ENCODE data around the gene PDK4. TPM values are rescaled to one million over a fixed set of nuclear protein-coding genes. Genes with fewer than 3 reads are reported as not detected.

The PDK4 gene
- total and polyA plus RNA-seq, 3 experiments from 2014 or later: 0.74 to 1.2 TPM; not detected in 1

DNA sequence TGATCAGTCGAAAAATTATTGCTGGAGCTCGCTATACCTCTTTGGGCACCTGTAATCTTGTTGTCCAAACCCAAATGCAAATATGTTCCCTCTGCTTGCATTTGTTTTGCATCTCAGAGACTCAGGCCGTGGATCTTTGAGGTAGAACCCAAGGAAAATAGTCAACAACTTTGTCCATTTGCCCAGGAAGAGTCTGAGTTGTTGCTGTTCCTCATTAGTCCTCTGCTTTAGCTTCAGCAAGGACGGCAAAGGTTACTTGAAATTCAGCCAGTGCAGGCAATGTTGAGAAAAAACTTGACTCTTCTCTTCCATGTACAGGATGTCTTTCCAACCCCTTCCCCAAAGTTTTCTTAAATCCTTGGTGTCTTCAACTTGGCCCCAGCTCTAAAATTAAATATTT lies 45.8 kb downstream of the PDK4 start:
- no peaks in the 10 kb centered on the region for H3K4me1 ChIP-seq (ENCODE audit: insufficient read depth, low read length)
- DNase-seq: no peak
- CTCF ChIA-PET: no interaction called here
- POLR2A ChIA-PET: no interaction called here
- peaks cover 0 to under 1% (median 0%) of the 10 kb centered on the region in 5 donors for H3K9me3 Mint-ChIP-seq
- no peak overlapping the region for H3K27ac ChIP-seq (ENCODE audit: low read depth, low read length)
- no peak overlapping the region for H3K4me3 ChIP-seq (ENCODE audit: low read length)
- no peaks in the 10 kb centered on the region for H3K9me3 ChIP-seq (ENCODE audit: low read length)
- H3K27me3 ChIP-seq (ENCODE audit: insufficient read depth, low read length, poor library complexity, severe bottlenecking): no peaks in the 10 kb centered on the region
- H3K36me3 ChIP-seq (ENCODE audit: insufficient read depth, low read length): no peaks in the 10 kb centered on the region
- H3K27me3 Mint-ChIP-seq: peaks cover 4 to 11% of the 10 kb centered on the region in 2 donors
- no peaks in the 10 kb centered on the region for H3K4me1 Mint-ChIP-seq
- no peak overlapping the region for H3K4me3 Mint-ChIP-seq
- no peak overlapping the region for H3K27ac Mint-ChIP-seq
- no peaks in the 10 kb centered on the region for H3K36me3 Mint-ChIP-seq

DNA sequence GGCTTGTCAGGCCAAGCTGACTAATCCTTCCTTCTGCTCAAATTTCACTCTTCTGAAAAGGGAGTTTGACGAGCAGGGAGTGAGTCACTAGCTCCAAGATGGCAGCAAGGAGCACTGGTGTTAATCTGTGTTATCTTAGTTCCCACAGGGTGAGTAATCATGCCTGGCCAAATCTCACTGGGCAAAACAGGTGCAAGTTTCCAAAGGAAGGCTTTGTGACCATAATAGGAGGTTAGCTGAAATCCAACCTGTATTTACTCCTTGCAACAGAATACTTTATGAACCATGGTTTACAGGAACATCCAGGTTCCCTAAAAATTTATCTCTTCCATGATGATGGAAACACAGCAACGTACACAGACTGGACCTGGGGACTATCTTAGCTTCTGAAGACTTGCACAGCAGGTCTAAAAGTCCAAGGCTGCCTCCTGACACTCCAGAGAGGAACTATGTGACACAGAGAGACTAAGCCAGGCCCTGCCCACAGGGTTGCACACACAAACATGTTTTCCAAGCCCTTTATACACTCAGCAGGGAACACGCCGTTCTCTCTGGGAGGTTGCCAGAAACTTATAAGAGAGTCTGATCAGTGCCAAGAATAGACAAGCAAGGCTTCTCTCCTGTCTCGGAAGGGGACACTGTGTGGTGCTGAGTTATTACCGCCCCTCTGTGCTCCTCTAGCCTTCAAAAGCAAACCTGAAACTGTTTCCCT lies 46.3 kb downstream of the PDK4 start:
- Histone ChIP-seq H3K4me1 (ENCODE audit: insufficient read depth, low read length) (no peaks in the 10 kb centered on the region), H3K27me3 (ENCODE audit: insufficient read depth, low read length, poor library complexity, severe bottlenecking) (no peaks in the 10 kb centered on the region), H3K9me3 (ENCODE audit: low read length) (no peaks in the 10 kb centered on the region), H3K27ac (ENCODE audit: low read depth, low read length) (no peak overlapping the region), H3K4me3 (ENCODE audit: low read length) (no peak overlapping the region), H3K36me3 (ENCODE audit: insufficient read depth, low read length) (no peaks in the 10 kb centered on the region)
- ChIA-PET CTCF (no interaction called here), POLR2A (no interaction called here)
- no peak overlapping the region for H3K27ac Mint-ChIP-seq
- H3K27me3 Mint-ChIP-seq: peaks cover 4 to 11% of the 10 kb centered on the region in 2 donors
- H3K36me3 Mint-ChIP-seq: no peaks in the 10 kb centered on the region
- H3K4me1 Mint-ChIP-seq: no peaks in the 10 kb centered on the region
- no peak for DNase-seq
- no peak overlapping the region for H3K4me3 Mint-ChIP-seq
- peaks cover 0 to 3% (median 0%) of the 10 kb centered on the region in 5 donors for H3K9me3 Mint-ChIP-seq

DNA sequence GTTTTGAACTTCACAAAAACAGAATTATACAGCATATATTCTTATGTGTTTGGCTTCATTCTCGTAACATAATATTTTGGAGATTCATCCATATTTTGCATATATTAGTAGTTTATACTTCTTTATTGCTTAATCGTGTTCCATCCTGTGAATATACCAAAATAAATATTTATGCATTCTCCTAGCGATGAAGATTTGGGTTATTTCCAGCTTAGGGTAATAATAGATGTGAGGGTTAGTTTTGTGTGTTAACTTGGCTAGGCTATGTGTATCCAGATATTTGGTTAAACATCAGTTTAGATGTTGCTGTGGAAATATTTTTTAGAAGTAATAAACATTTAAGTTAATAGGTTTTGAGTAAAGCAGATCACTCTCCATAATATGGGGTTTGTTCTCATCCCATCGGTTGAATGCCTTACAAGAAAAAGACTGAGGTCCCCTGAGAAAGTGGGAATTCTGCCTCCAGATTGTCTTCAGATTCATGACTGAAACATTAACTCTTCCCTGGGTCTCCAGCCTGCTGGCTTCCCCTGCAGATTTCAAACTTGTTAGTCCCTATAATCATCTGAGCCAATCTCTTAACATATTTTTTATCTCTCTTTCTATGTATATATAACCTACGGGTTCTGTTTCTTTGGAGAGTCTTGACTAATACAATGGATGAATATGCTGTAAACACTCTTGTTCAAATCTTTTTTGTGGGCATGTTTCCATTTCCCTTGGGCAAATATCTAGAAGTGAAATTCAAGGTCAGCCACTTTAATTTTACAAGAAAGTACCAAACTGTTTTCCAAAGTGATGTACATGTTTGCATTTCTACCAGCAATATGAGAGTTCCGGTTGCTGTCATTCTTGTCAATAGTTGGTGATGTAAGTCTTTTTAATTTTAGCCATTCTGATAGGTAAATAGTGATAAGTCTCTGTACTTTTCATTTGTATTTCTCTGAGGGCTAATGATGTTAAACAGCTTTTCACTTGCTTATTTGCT lies 48.7 kb downstream of the PDK4 start:
- H3K36me3 ChIP-seq (ENCODE audit: insufficient read depth, low read length): no peaks in the 10 kb centered on the region
- H3K4me1 ChIP-seq (ENCODE audit: insufficient read depth, low read length): no peaks in the 10 kb centered on the region
- ChIA-PET CTCF (no interaction called here), POLR2A (no interaction called here)
- Mint-ChIP-seq H3K27me3 (peaks cover 4 to 7% of the 10 kb centered on the region in 2 donors), H3K36me3 (no peaks in the 10 kb centered on the region), H3K9me3 (peaks cover 0 to 3% (median 0%) of the 10 kb centered on the region in 5 donors), H3K27ac (no peak overlapping the region), H3K4me1 (no peaks in the 10 kb centered on the region), H3K4me3 (no peak overlapping the region)
- H3K27ac ChIP-seq (ENCODE audit: low read depth, low read length): no peak overlapping the region
- no peaks in the 10 kb centered on the region for H3K9me3 ChIP-seq (ENCODE audit: low read length)
- no peak for DNase-seq
- no peaks in the 10 kb centered on the region for H3K27me3 ChIP-seq (ENCODE audit: insufficient read depth, low read length, poor library complexity, severe bottlenecking)
- H3K4me3 ChIP-seq (ENCODE audit: low read length): no peak overlapping the region

DNA sequence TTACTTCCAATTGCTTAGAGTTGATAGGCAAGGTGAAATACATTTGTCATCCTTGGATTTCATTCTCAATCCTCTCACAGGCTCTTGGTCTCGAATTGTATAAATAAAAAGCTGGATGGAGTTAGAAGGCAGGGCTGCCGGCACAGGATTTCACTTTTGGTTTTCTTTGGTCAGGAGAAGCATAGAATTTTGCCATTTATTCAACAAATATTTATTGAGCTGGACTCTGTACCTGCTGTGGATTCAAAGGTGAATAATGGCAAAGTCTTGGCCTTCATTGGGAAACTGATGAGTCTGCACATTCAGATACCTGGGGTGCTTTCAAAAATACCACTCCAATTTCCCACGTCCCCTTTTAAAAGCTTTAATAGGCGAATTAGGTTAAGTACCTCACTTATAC lies 49.7 kb downstream of the PDK4 start:
- ChIA-PET POLR2A (no interaction called here), CTCF (no interaction called here)
- no peak overlapping the region for H3K27ac ChIP-seq (ENCODE audit: low read depth, low read length)
- no peak overlapping the region for H3K4me3 ChIP-seq (ENCODE audit: low read length)
- Mint-ChIP-seq H3K4me1 (no peaks in the 10 kb centered on the region), H3K9me3 (peaks cover 0 to 3% (median 0%) of the 10 kb centered on the region in 5 donors), H3K27me3 (peaks cover 4% of the 10 kb centered on the region in 2 donors), H3K36me3 (no peaks in the 10 kb centered on the region), H3K27ac (no peak overlapping the region), H3K4me3 (no peak overlapping the region)
- no peaks in the 10 kb centered on the region for H3K9me3 ChIP-seq (ENCODE audit: low read length)
- no peak for DNase-seq
- H3K27me3 ChIP-seq (ENCODE audit: insufficient read depth, low read length, poor library complexity, severe bottlenecking): no peaks in the 10 kb centered on the region
- H3K36me3 ChIP-seq (ENCODE audit: insufficient read depth, low read length): no peaks in the 10 kb centered on the region
- H3K4me1 ChIP-seq (ENCODE audit: insufficient read depth, low read length): no peaks in the 10 kb centered on the region

DNA sequence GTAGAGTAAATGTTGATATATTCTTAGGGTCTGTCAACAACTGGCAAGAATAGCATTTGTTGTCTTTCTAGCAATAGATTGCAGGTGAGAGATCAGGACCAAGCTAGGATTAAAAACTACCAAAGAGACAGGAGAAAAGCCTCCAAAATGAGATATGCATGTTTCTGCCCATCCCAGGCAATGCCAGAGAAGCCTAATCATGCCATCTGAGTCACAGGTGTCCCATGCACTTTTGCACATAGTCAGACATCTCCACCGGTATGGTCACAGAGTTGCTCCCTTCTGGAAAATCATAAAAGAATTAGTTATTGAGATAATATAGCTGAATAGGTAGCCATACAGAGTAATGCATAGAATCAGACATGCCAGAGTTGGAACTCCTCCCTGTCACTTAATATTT lies 50.6 kb downstream of the PDK4 start:
- no peaks in the 10 kb centered on the region for H3K27me3 ChIP-seq (ENCODE audit: insufficient read depth, low read length, poor library complexity, severe bottlenecking)
- H3K27ac Mint-ChIP-seq: no peak overlapping the region
- CTCF ChIA-PET: no interaction called here
- no peak for DNase-seq
- H3K9me3 Mint-ChIP-seq: peaks cover 0 to 3% (median 0%) of the 10 kb centered on the region in 5 donors
- H3K9me3 ChIP-seq (ENCODE audit: low read length): no peaks in the 10 kb centered on the region
- no peaks in the 10 kb centered on the region for H3K4me1 ChIP-seq (ENCODE audit: insufficient read depth, low read length)
- no peaks in the 10 kb centered on the region for H3K4me1 Mint-ChIP-seq
- H3K27me3 Mint-ChIP-seq: no peaks in the 10 kb centered on the region
- H3K36me3 ChIP-seq (ENCODE audit: insufficient read depth, low read length): no peaks in the 10 kb centered on the region
- no peak overlapping the region for H3K27ac ChIP-seq (ENCODE audit: low read depth, low read length)
- POLR2A ChIA-PET: no interaction called here
- H3K4me3 ChIP-seq (ENCODE audit: low read length): no peak overlapping the region
- H3K4me3 Mint-ChIP-seq: no peak overlapping the region
- H3K36me3 Mint-ChIP-seq: no peaks in the 10 kb centered on the region

DNA sequence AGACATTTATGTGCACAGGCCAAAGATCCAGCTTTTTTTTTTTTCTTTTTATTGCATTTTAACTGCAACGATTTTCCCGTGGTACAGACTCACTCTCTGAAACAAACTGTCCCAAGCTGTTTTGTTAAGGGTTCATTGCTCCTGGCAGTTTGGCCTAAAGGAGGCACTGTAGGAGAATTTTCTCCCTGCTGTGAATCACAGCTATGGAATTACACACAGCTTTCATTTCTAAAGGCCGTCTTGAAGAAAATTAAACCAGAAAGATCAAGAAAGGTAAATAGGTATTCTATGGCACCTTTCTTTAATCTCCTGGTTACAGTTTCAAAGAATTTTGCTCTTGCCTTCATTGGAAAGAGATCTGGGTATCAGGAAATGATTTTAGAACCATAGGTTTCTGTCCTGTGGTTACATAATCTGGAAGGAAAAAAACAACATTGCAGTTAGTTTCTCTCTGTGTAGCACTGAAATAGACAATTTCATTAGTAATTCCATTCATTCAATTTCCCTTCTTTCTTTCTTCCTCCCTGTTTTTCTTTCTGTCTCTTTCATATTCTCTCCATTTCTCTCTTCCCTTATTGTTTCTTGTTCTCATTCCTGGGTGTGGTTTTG lies 51.2 kb downstream of the PDK4 start:
- no peaks in the 10 kb centered on the region for H3K36me3 ChIP-seq (ENCODE audit: insufficient read depth, low read length)
- no peak for DNase-seq
- H3K27ac Mint-ChIP-seq: no peak overlapping the region
- no peaks in the 10 kb centered on the region for H3K4me1 Mint-ChIP-seq
- POLR2A ChIA-PET: no interaction called here
- no peaks in the 10 kb centered on the region for H3K4me1 ChIP-seq (ENCODE audit: insufficient read depth, low read length)
- H3K9me3 Mint-ChIP-seq: peaks cover 0 to 3% (median 0%) of the 10 kb centered on the region in 5 donors
- no peak overlapping the region for H3K4me3 ChIP-seq (ENCODE audit: low read length)
- H3K9me3 ChIP-seq (ENCODE audit: low read length): no peaks in the 10 kb centered on the region
- CTCF ChIA-PET: no interaction called here
- no peak overlapping the region for H3K27ac ChIP-seq (ENCODE audit: low read depth, low read length)
- H3K36me3 Mint-ChIP-seq: no peaks in the 10 kb centered on the region
- H3K4me3 Mint-ChIP-seq: no peak overlapping the region
- H3K27me3 ChIP-seq (ENCODE audit: insufficient read depth, low read length, poor library complexity, severe bottlenecking): no peaks in the 10 kb centered on the region
- H3K27me3 Mint-ChIP-seq: no peaks in the 10 kb centered on the region

DNA sequence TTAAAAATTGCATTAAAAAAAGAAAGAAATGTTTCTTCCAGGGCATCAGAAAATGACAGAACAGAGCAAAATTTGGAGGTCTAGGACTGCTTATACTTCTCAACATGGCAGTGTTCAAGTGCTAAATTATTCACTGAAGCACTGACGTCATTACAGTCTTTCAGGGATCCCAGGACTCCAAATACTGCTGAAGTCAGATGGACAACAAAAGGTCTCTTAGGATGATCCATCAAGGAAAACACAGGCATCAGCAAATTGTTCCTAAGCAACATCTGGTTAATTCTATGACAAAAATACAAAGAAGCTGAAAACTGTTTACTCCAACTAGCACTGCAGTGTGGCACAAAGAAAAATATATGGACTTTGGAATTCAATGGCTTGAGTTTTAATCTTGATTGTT lies 52.1 kb downstream of the PDK4 start:
- CTCF ChIA-PET: no interaction called here
- DNase-seq: no peak
- no peaks in the 10 kb centered on the region for H3K36me3 Mint-ChIP-seq
- Histone ChIP-seq H3K36me3 (ENCODE audit: insufficient read depth, low read length) (no peaks in the 10 kb centered on the region), H3K4me1 (ENCODE audit: insufficient read depth, low read length) (no peaks in the 10 kb centered on the region), H3K4me3 (ENCODE audit: low read length) (no peak overlapping the region), H3K27ac (ENCODE audit: low read depth, low read length) (no peak overlapping the region), H3K9me3 (ENCODE audit: low read length) (no peaks in the 10 kb centered on the region), H3K27me3 (ENCODE audit: insufficient read depth, low read length, poor library complexity, severe bottlenecking) (no peaks in the 10 kb centered on the region)
- no peak overlapping the region for H3K27ac Mint-ChIP-seq
- peaks cover 0 to 3% (median 0%) of the 10 kb centered on the region in 5 donors for H3K9me3 Mint-ChIP-seq
- H3K27me3 Mint-ChIP-seq: no peaks in the 10 kb centered on the region
- POLR2A ChIA-PET: no interaction called here
- H3K4me1 Mint-ChIP-seq: no peaks in the 10 kb centered on the region
- H3K4me3 Mint-ChIP-seq: no peak overlapping the region

DNA sequence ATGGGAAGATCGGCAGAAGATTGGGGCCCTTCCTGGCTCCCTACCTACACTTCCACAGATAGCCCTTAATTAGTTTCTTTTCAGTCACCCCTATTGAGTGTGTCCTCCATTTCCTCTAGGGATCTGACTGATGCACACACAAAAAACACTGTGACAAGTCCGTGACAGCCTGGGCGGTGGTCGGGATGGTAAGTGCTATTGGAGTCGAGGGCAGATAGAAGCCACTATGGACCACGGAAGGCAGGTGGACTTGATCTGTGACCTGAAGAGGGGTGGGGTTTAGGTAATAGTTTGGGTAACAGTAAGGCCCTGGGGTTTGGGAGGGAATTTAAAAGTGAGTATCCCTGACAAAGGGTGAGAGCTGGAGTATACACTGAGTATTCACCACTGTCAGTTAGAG lies 53.0 kb downstream of the PDK4 start:
- no peak for DNase-seq
- no peaks in the 10 kb centered on the region for H3K36me3 Mint-ChIP-seq
- Histone ChIP-seq H3K9me3 (ENCODE audit: low read length) (no peaks in the 10 kb centered on the region), H3K36me3 (ENCODE audit: insufficient read depth, low read length) (no peaks in the 10 kb centered on the region), H3K4me3 (ENCODE audit: low read length) (no peak overlapping the region), H3K27me3 (ENCODE audit: insufficient read depth, low read length, poor library complexity, severe bottlenecking) (no peaks in the 10 kb centered on the region), H3K27ac (ENCODE audit: low read depth, low read length) (no peak overlapping the region), H3K4me1 (ENCODE audit: insufficient read depth, low read length) (no peaks in the 10 kb centered on the region)
- no peak overlapping the region for H3K4me3 Mint-ChIP-seq
- H3K27ac Mint-ChIP-seq: no peak overlapping the region
- POLR2A ChIA-PET: no interaction called here
- no peaks in the 10 kb centered on the region for H3K4me1 Mint-ChIP-seq
- peaks cover 0 to 3% (median 0%) of the 10 kb centered on the region in 5 donors for H3K9me3 Mint-ChIP-seq
- CTCF ChIA-PET: no interaction called here
- H3K27me3 Mint-ChIP-seq: peaks cover 0 to 4% of the 10 kb centered on the region in 2 donors

Measured in CD8-positive, alpha-beta memory T cell (primary cell).